ENCODE data around the gene YAE1.

YAE1 gene

GRCh38 chr7:39526666-39527065 lies 39.5 kb upstream of the YAE1 start:
- peaks cover 10% of the 10 kb centered on the region; the same call in 1 of the 2 replicates for H3K27me3 ChIP-seq (ENCODE audit: low read depth, low read length)
- H3K9ac ChIP-seq (ENCODE audit: low read length), result no peak overlapping the region
- H4K20me1 ChIP-seq (ENCODE audit: insufficient read depth, low read length), result no peaks in the 10 kb centered on the region
- H2AFZ ChIP-seq (ENCODE audit: low read depth, low read length), result no peak overlapping the region
- TF ChIP-seq CTCF (IDR thresholded peaks at IDR 0.05; ENCODE audit: low read depth, low read length), result no peak
- H3K4me3 ChIP-seq (ENCODE audit: low read length), result no peak overlapping the region
- H3K4me2 ChIP-seq (ENCODE audit: low read length), result no peak overlapping the region
- no peaks in the 10 kb centered on the region for H3K79me2 ChIP-seq (ENCODE audit: low read length)
- H3K4me1 ChIP-seq (ENCODE audit: low read length), result no peaks in the 10 kb centered on the region
- no peaks in the 10 kb centered on the region for H3K36me3 ChIP-seq (replicated peaks; ENCODE audit: low read depth, low read length)
- H3K9me3 ChIP-seq (ENCODE audit: insufficient read depth, low read length), result no peaks in the 10 kb centered on the region
- H3K27ac ChIP-seq (ENCODE audit: low read length), result no peak overlapping the region

DNA sequence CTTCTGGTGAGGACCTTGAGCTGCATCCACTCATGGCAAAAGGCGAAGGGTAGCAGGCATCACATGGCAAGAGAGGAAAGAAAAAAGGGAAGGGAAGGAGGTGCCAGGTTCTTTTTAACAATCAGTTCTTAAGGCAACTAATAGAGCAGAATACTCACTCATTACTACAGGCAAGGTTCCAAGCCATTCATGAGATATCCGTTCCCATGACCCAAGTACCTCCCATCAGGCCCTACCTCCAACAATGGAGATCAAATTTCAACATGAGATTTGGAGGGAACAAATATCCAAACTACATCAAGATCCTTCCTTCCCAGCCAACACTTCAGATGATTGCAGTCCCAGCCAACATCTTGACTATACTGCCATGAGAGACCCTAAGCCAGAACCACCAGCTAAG lies 38.9 kb upstream of the YAE1 start:
- H3K9me3 ChIP-seq (ENCODE audit: insufficient read depth, low read length), result no peaks in the 10 kb centered on the region
- no peak overlapping the region for H3K27ac ChIP-seq (ENCODE audit: low read length)
- H3K4me1 ChIP-seq (ENCODE audit: low read length), result no peaks in the 10 kb centered on the region
- peaks cover 10% of the 10 kb centered on the region; the same call in 1 of the 2 replicates for H3K27me3 ChIP-seq (ENCODE audit: low read depth, low read length)
- H2AFZ ChIP-seq (ENCODE audit: low read depth, low read length), result no peak overlapping the region
- H3K4me2 ChIP-seq (ENCODE audit: low read length), result no peak overlapping the region
- no peak overlapping the region for H3K4me3 ChIP-seq (ENCODE audit: low read length)
- no peak overlapping the region for H3K9ac ChIP-seq (ENCODE audit: low read length)
- no peaks in the 10 kb centered on the region for H3K36me3 ChIP-seq (replicated peaks; ENCODE audit: low read depth, low read length)
- no peaks in the 10 kb centered on the region for H3K79me2 ChIP-seq (ENCODE audit: low read length)
- TF ChIP-seq CTCF (IDR thresholded peaks at IDR 0.05; ENCODE audit: low read depth, low read length) (no peak), EZH2phosphoT487 (IDR thresholded peaks at IDR 0.05; ENCODE audit: low read depth) (no peak)
- no peaks in the 10 kb centered on the region for H4K20me1 ChIP-seq (ENCODE audit: insufficient read depth, low read length)

- Histone ChIP-seq H3K27me3 (ENCODE audit: low read depth, low read length) (peaks cover 10% of the 10 kb centered on the region; the same call in 1 of the 2 replicates), H3K79me2 (ENCODE audit: low read length) (no peaks in the 10 kb centered on the region), H3K4me2 (ENCODE audit: low read length) (no peak overlapping the region), H3K9ac (ENCODE audit: low read length) (no peak overlapping the region), H3K36me3 (replicated peaks; ENCODE audit: low read depth, low read length) (no peaks in the 10 kb centered on the region), H4K20me1 (ENCODE audit: insufficient read depth, low read length) (no peaks in the 10 kb centered on the region), H3K27ac (ENCODE audit: low read length) (no peak overlapping the region), H3K9me3 (ENCODE audit: insufficient read depth, low read length) (no peaks in the 10 kb centered on the region), H3K4me3 (ENCODE audit: low read length) (no peak overlapping the region), H3K4me1 (ENCODE audit: low read length) (no peaks in the 10 kb centered on the region), H2AFZ (ENCODE audit: low read depth, low read length) (no peak overlapping the region)
- TF ChIP-seq EZH2phosphoT487 (IDR thresholded peaks at IDR 0.05; ENCODE audit: low read depth), result no peak
- TF ChIP-seq CTCF (IDR thresholded peaks at IDR 0.05; ENCODE audit: low read depth, low read length), result no peak
Measured at GRCh38 chr7:39527951-39528350, 38.3 kb upstream of the YAE1 start.

DNA sequence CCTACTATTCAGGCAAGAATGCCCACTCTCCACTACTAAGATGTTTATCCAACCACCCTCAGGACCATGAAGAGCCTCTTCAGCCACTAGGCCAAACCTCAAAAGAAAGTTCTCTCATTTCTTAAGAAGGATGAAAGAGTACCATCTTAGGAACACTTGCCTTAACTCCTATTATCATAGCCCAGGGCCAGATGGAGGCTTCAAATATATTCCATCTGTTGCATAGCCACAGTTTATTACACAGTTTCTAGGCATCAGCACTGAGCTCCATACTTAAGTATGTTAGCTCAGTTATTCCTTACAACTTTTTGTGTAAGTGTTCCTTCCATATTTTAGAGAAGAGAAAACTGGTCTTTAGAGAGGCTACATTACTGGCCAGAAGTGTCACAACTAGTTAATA lies 37.4 kb upstream of the YAE1 start:
- no peak overlapping the region for H3K4me3 ChIP-seq (ENCODE audit: low read length)
- H2AFZ ChIP-seq (ENCODE audit: low read depth, low read length), result no peak overlapping the region
- H3K27ac ChIP-seq (ENCODE audit: low read length), result no peak overlapping the region
- H4K20me1 ChIP-seq (ENCODE audit: insufficient read depth, low read length), result no peaks in the 10 kb centered on the region
- no peaks in the 10 kb centered on the region for H3K79me2 ChIP-seq (ENCODE audit: low read length)
- no peaks in the 10 kb centered on the region for H3K9me3 ChIP-seq (ENCODE audit: insufficient read depth, low read length)
- H3K4me1 ChIP-seq (ENCODE audit: low read length), result no peaks in the 10 kb centered on the region
- no peak overlapping the region for H3K9ac ChIP-seq (ENCODE audit: low read length)
- H3K4me2 ChIP-seq (ENCODE audit: low read length), result no peak overlapping the region
- no peaks in the 10 kb centered on the region for H3K36me3 ChIP-seq (replicated peaks; ENCODE audit: low read depth, low read length)
- H3K27me3 ChIP-seq (ENCODE audit: low read depth, low read length), result peaks cover 10% of the 10 kb centered on the region; the same call in 1 of the 2 replicates
- TF ChIP-seq CTCF (IDR thresholded peaks at IDR 0.05; ENCODE audit: low read depth, low read length) (no peak), EZH2phosphoT487 (IDR thresholded peaks at IDR 0.05; ENCODE audit: low read depth) (no peak)

Measured in OCI-LY3 (cell line).